Large intestine (tissue), 3 donors: ENCODE measurements around the gene LYSMD4. TPM values are rescaled to one million over a fixed set of nuclear protein-coding genes. Genes with fewer than 3 reads are reported as not detected.

Experiments used
- DNase-seq, 2 donors: peaks; one replicate each; pipeline versions ENCODE4 v3.0.0 to v3.0.0-alpha.2; 2013
- H3K27ac ChIP-seq: one replicate; pipeline ENCODE4 v1.5.1; 2013; ENCODE audit warnings: low read length
- H3K27me3 ChIP-seq: 2 replicates; pipeline ENCODE4 v1.6.1; 2013; ENCODE audit warnings: low read length; ENCODE audit not compliant: control insufficient read depth, insufficient read depth
- H3K36me3 ChIP-seq: 2 replicates; pipeline ENCODE4 v1.6.1; 2013; ENCODE audit warnings: low read length; ENCODE audit not compliant: control insufficient read depth, insufficient read depth
- H3K4me1 ChIP-seq: one replicate; pipeline ENCODE4 v1.6.1; 2013; ENCODE audit warnings: low read length; ENCODE audit not compliant: control insufficient read depth, insufficient read depth
- H3K4me3 ChIP-seq: one replicate; pipeline ENCODE4 v1.5.1; 2013; ENCODE audit warnings: low read length
- H3K9me3 ChIP-seq: one replicate; pipeline ENCODE4 v1.6.1; 2013; ENCODE audit warnings: mild to moderate bottlenecking, low read depth, low read length, moderate library complexity; ENCODE audit not compliant: control insufficient read depth
- WGBS: methylation state at CpG from one replicate; pipeline ENCODE4 v1.1.5; 2013; ENCODE audit warnings: low lambda C conversion rate; ENCODE audit not compliant: insufficient coverage; 5-methylcytosine and 5-hydroxymethylcytosine counted together
- polyA plus RNA-seq: library from polyadenylated mRNA; unstranded; fragments of 120-200 nt; gene quantifications from one replicate; pipeline ENCODE4 v1.2.1, GENCODE V29; 2013

Gene LYSMD4
- polyA plus RNA-seq, 1 donor, result 17.5 TPM

DNA sequence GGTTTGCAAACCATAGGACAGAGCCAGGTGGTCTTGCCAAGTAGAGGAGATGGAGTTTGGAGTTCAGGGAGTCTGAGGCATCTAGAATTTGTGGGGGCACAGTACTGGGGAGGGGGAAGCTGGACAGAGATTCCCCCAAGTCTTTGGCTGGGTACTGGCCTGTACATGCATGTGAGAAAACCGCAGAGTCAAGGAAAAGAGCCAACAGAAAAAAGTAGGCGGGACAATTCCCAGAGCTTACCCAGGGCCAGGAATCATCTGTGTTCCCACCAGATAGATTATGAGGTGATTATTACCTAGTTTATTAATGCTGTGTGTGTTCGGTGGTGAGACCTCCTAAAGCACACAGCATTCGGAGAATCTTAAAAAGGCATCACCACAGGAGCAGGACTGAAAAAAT lies 11.3 kb downstream of the LYSMD4 start:
- no peak for DNase-seq
- Histone ChIP-seq H3K27me3 (no peaks in the 10 kb centered on the region), H3K27ac (no peak overlapping the region), H3K36me3 (peaks cover 22% of the 10 kb centered on the region), H3K4me3 (no peak overlapping the region), H3K4me1 (no peaks in the 10 kb centered on the region), H3K9me3 (peaks cover 7% of the 10 kb centered on the region)
- no CpG with 5 or more reads among the region's 4 CpGs for WGBS

DNA sequence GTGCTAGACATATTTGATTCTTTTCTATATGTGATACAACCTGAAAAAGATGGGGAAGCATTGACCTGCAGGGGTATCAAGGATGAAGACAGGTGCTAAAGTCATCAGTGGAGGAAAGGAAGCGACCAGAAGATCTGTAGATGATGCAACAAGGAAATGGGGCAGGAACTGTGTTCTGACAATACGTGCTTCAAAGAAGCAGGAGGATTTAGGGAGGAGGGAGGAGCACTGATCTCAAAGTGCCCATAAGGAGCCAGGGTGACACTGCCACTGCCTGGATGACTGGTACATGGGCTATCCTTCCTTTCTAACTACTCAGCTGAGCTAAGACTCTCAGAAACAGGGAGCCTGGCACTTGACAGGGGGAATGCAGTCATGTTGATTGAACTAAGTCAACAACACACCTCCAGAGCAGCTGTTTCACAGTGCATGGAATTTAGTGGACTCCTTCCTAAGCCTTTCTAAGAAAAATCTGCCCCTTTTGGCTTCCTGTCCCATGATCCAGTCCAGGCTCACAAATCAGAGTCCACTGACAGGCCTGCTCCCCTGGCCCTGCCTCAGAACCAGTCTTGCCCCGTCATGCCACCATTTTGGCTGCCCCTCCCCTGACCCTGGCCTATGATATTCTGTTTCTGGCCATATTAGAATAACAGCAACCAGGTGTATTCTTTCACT lies 12.0 kb downstream of the LYSMD4 start:
- no peak for DNase-seq
- no CpG with 5 or more reads among the region's 3 CpGs for WGBS
- H3K27me3 ChIP-seq, result no peaks in the 10 kb centered on the region
- H3K36me3 ChIP-seq, result peaks cover 22% of the 10 kb centered on the region
- H3K4me3 ChIP-seq, result no peak overlapping the region
- H3K4me1 ChIP-seq, result no peaks in the 10 kb centered on the region
- peaks cover 7% of the 10 kb centered on the region for H3K9me3 ChIP-seq
- H3K27ac ChIP-seq, result no peak overlapping the region

DNA sequence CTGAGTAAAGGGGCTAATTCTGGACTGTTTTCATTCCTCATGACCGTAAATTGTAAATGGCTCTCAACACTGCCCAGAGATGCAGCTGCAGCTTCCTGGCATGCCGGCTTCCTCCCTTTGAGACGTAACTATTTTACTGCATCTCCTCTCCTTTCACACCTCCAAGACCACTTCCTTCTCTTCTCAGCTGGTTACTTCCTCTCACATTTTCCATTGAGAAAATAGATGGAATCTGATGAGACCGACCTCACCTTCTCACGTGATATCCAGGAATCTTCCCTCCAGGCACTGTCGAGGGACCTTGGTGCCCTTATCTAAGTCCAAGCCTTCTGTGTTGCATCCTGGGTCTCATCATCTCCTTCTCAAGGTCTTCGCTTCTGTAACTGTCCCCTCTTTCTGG lies 12.7 kb downstream of the LYSMD4 start:
- no peaks in the 10 kb centered on the region for H3K4me1 ChIP-seq
- no peak overlapping the region for H3K4me3 ChIP-seq
- DNase-seq, result no peak
- H3K27ac ChIP-seq, result no peak overlapping the region
- H3K36me3 ChIP-seq, result peaks cover 22% of the 10 kb centered on the region
- WGBS, result 88% methylated on average over 4 of the region's 7 CpGs
- no peaks in the 10 kb centered on the region for H3K27me3 ChIP-seq
- peaks cover 7% of the 10 kb centered on the region for H3K9me3 ChIP-seq

DNA sequence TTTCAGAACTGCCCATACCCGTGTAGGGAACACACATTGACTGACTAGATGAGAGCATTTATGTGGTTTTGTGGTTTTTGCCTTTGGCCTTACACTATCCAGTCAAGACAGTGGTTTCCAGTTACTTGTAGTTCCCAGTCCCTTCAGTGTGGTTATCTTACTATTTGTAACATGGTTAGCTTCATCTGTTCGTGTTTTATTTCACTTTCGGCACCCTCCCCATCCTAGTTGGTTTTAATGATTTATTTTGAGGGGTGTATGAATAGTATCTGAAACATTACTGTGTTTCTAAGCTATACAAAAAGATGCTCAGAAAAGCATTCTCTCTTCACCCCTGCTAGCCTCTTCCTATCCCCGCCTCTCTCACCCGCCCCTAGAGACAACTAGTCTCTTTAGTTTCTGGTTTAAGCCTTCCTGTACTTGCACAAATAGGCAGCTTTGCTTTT lies 14.1 kb downstream of the LYSMD4 start:
- no peak overlapping the region for H3K27ac ChIP-seq
- no peaks in the 10 kb centered on the region for H3K27me3 ChIP-seq
- no peaks in the 10 kb centered on the region for H3K9me3 ChIP-seq
- H3K4me1 ChIP-seq, result no peaks in the 10 kb centered on the region
- no peak for DNase-seq
- H3K36me3 ChIP-seq, result peaks cover 26% of the 10 kb centered on the region
- WGBS, result no CpG with 5 or more reads among the region's 5 CpGs
- H3K4me3 ChIP-seq, result no peak overlapping the region

DNA sequence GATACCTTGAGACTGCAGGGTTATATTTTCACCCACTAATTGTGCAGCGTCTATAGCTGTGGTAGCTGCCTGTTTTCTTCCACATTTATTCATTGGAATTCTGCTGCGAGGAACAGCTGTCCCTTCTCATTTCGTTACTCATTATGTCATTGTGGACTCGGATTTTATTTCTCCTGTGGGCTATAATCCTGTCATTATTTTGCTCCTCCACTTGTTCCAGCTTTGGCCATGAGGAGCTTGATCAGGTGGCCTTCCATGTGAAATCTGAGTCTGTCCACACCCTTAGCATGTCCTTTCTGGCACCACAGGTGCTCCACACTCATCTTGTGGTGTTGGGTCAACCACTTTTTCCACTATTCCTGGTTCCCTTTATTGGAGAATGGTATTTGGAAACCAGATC lies 14.8 kb downstream of the LYSMD4 start:
- Histone ChIP-seq H3K4me1 (no peaks in the 10 kb centered on the region), H3K9me3 (no peaks in the 10 kb centered on the region), H3K36me3 (peaks cover 29% of the 10 kb centered on the region), H3K27me3 (no peaks in the 10 kb centered on the region), H3K4me3 (no peak overlapping the region), H3K27ac (no peak overlapping the region)
- no peak for DNase-seq
- WGBS, result 74% methylated on average over 4 of the region's 4 CpGs

DNA sequence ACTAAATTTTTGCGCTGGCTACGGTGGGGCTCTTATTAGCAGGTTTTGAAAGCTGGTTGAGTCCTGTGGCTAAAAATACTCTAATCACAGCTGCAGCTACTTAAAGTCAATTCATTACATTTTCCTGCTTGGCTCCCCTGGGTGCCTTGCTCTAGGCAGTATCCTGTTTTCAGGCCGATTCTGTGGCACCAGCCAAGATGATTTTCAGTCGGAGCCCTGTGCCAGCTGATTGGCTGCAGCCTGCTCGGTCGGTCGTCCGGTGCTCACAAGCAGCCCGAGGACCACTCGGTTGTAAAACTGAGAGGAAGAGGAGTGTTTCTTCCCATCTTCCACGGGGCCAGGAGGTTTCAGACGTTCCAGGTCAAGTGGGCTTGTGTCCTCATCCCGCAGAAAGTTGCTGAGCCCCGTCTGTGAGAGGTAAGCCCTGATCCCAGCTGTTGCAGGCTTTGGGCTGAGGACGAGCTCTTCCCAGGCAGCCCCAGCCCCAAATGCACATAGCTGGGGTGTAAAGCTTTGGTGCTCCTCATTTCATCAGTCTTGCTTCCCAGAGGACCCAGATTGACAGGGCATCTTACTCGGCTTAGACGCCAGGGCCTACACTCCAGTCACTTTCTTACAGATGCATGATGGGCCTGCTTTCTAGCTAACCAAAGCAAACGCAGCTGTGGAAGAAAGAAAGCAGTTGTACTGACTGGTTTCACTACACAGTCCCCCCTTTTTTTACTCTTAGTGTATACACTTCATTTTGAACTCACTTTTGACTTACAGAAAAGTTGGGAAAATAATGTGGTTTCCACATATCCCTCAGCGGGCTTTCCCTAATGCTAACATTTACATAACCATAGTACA lies 15.9 kb downstream of the LYSMD4 start:
- H3K4me3 ChIP-seq, result no peak overlapping the region
- DNase-seq, result no peak
- peaks cover 36% of the 10 kb centered on the region for H3K36me3 ChIP-seq
- H3K9me3 ChIP-seq, result no peaks in the 10 kb centered on the region
- WGBS, result 75% methylated on average over 1 of the region's 19 CpGs
- no peaks in the 10 kb centered on the region for H3K27me3 ChIP-seq
- no peak overlapping the region for H3K27ac ChIP-seq
- H3K4me1 ChIP-seq, result no peaks in the 10 kb centered on the region

DNA sequence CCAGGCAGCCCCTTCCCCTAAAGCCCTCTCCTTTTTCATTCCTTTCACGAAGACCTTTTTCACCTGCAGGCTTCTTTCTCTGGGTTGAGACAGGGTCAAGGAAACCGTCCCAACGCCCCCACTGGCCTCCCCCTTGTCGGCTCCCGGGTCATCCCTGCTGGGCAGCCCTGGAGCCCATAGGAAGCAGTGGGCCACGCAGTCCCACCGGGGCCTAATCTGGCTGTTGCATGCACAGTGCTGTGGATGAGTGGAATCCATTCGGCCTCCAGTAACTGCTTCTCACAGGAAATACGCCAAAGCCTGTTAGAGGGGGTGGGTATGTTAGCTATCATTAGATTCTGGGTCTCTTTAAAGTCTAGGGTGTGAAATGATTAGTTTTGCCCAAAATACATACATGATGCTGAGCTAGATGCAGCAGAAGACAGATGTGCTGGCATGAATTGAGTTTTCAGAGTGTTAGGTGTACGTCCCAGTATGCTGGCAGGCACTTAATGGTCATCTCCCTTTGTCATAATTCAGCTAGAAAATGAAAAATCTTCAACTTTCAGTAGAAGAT lies 16.6 kb downstream of the LYSMD4 start:
- WGBS, result no CpG with 5 or more reads among the region's 10 CpGs
- no peak for DNase-seq
- Histone ChIP-seq H3K4me1 (no peaks in the 10 kb centered on the region), H3K27me3 (no peaks in the 10 kb centered on the region), H3K36me3 (peaks cover 43% of the 10 kb centered on the region), H3K4me3 (no peak overlapping the region), H3K9me3 (no peaks in the 10 kb centered on the region), H3K27ac (no peak overlapping the region)

DNA sequence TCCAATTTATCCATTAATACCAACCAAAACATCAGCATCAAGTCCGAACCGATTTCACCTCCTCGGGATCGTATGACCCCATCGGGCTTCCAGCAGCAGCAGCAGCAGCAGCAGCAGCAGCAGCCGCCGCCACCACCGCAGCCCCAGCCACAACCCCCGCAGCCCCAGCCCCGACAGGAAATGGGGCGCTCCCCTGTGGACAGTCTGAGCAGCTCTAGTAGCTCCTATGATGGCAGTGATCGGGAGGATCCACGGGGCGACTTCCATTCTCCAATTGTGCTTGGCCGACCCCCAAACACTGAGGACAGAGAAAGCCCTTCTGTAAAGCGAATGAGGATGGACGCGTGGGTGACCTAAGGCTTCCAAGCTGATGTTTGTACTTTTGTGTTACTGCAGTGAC lies 20.8 kb downstream of the LYSMD4 start:
- Histone ChIP-seq H3K4me1 (no peaks in the 10 kb centered on the region), H3K9me3 (no peaks in the 10 kb centered on the region), H3K27ac (no peak overlapping the region), H3K4me3 (no peak overlapping the region), H3K27me3 (no peaks in the 10 kb centered on the region), H3K36me3 (peaks cover 43% of the 10 kb centered on the region)
- whole genome bisulfite sequencing, result no CpG with 5 or more reads among the region's 18 CpGs
- no peak for DNase-seq

DNA sequence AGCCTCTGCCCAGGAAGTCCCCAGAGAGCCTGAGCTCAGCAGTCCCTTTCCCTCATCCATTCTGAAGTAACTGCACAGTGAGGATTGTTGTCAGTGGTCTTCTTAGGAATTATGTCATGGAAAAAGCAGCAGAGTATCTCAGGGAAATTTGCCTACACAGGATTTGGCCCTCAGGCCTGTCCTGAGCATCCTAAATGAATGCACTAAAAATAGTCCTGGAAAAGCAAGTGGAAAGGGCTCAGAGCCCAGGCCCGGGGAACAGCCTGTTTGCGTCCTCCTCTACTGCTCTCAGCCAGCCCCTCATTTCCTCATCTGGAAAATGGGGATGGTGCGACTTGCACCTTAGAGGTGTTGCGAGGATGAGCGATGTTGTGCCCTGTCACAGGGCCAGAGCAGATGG lies 21.6 kb downstream of the LYSMD4 start:
- no CpG with 5 or more reads among the region's 5 CpGs for WGBS
- Histone ChIP-seq H3K27ac (no peak overlapping the region), H3K9me3 (no peaks in the 10 kb centered on the region), H3K36me3 (peaks cover 45% of the 10 kb centered on the region), H3K4me3 (no peak overlapping the region), H3K4me1 (no peaks in the 10 kb centered on the region), H3K27me3 (no peaks in the 10 kb centered on the region)
- DNase-seq, result no peak

DNA sequence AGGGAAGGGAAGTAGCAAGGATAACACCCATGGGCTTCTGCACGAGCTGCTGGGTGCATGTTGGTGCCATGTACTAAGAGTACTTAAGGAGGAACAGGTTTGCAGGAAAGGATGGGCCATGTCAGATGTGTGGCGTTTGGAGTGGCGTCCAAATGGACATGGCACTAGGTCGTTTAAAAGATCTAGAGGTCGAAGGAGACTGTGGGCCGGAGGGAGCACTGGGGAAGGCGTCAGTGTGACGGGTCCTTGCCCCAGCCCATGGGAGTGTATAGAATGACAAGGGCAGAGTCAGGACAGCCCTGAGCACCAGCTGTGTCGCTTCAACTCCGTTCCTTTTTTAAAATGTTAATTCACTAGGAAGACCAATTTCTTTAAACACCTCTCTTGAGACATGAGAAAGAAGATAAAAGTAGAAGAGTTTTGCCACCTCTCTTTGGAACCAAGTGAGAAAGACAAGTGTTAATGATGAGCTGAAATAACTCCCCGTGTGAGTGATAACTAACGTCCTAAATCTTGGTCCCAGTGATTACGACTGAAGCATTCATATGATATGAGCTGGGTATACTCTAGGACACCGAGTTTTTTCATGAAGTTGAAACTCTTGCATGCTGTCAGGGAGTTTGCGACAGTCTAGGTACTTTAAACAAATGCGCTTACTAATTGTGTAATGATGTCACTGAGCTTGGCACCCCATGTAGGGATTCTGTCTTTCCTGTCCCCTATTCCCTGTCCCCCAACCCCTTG lies 23.8 kb downstream of the LYSMD4 start:
- H3K9me3 ChIP-seq, result no peaks in the 10 kb centered on the region
- peaks cover 36% of the 10 kb centered on the region for H3K36me3 ChIP-seq
- 90% methylated on average over 4 of the region's 16 CpGs for WGBS
- no peaks in the 10 kb centered on the region for H3K4me1 ChIP-seq
- H3K27ac ChIP-seq, result no peak overlapping the region
- no peak for DNase-seq
- no peak overlapping the region for H3K4me3 ChIP-seq
- no peaks in the 10 kb centered on the region for H3K27me3 ChIP-seq
